HG03442 (cell line): ENCODE measurements around the gene SHROOM3.

Experiments used
- ATAC-seq: cut with Tn5 transposase; IDR thresholded peaks from one replicate; pipeline ENCODE4 v1.9.1; 2021; ENCODE audit warnings: mild to moderate bottlenecking, moderate library complexity; ENCODE audit not compliant: unreplicated experiment

SHROOM3 gene

DNA sequence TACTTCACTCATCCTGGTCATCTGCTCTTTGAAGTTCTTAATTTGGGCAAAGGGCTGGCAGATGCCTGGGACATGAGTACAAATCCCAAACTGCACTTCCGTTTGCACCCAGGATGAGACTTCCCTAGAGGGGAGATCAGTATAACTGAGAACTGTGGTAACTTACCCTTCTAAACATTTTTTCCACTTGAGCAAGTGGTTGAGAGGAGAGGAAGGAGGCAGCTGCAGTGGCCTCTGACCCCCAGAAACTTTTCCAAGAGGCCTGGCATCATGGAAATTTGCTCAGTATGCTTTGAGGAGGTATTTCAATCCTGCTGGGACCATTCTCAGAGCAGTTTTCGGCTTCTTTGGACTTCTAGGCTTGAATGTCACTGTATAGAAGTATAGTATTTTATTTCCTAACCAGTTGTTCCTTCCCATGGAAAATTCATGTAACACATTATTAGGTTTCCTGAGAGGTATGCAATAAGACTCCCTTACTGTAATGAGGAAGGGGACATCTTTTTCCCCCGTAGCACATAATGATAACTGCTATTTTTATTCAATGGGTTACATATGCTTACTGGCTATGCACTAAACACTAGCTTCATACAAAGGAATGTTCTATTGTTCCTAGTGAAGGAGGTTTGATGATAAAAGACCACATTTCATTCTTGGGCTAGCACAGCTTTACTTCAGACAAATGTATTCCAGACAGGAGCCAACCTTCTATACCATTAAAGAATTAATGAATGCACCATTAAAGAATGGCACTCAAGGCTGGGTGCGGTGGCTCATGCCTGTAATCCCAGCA, 129.3 kb downstream of the SHROOM3 start:
- no peak for ATAC-seq

DNA sequence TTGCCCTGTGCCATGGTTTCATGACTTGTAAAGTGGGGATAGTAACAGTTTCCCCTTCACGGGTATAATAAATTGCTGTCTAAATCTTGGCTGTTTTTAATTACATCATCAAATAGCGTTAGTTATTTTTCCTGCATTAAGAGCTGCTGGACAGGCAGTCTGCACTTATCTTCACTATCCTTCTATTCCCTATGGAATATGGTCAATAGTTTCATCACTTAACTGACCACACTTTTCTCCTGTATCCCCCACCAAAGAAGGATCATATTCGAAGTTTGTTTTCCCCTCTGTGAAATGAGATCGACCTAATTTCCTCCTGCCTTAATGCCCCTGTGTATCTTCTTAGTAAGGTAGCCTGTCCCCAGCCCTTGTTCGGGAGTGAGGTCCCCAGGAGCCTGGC, 133.2 kb downstream of the SHROOM3 start:
- ATAC-seq = no peak

DNA sequence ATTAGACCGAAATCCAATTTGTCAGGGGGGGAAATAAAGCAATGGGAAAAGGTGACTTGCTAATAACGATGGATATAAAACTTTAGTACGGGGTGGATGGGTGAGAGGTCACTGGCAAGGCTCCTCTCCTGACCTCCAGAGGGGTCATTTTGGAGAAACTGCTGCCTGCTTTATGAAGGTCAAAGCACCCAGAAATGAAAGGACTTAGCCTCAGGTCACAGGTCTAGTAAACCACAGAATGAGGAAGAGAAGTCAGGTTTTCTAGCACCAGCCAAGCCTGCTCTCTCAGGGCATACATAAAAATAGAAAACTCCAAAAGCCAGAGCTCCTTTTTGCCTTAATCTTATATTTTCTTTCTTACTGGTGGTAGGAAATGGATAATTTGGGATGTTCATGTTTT, 134.2 kb downstream of the SHROOM3 start:
- no peak for ATAC-seq

DNA sequence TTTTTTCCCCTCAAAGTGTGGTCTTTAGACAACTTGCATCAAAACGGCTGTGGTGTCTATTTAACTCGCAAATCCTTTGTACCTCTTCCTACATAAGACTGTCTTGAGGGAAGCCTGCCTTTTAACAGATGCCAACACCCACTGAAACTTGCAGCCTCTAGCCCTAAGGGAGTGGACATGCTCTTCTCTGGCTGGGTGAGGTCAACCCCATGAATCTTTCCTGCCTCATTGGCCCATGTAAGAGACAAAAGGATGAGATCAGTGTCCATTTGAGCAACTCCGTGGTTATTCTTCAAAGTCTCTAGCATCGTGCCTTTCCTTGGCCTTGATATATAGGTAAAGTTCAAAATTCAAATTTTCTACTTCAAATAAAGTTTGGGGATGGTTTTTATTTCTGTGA, 134.7 kb downstream of the SHROOM3 start:
- ATAC-seq = no peak

DNA sequence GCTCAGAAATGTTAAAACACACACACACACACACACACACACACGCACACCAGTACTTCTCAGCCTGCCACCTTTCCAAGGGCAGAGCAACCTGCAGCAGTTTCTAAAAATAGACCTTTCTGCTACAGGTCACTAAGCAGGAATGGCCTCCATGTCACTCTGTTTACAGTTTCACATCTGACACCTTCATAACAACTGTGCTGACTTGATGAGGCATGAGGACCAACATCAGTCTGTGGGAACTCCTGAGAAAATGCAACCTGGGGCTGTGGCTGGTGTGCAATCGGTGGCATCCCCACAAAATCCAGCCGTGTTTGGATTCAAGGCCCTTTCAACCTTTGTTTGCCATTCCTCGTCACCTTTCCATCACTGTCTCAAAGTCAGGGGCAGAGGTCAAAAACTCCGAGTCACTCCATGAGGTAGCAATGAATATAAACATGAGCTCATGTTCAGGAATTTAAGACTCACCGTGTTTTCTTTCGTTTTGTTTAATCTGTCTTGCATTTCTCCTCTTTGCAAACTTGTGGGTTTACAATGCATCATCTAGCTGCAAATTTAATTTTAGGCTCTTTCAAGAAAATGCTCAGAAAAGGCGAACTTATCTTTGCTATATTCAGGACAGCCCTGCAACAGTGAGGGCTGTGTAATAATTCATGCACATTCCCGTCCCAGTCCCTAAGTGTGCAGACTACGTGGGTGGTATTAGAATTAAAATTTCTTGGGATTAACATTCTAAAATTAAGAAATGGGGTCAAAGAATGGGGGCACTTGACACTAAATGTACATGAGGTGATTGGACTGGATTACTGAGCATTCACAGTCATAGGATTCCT, 135.3 kb downstream of the SHROOM3 start:
- no peak for ATAC-seq

DNA sequence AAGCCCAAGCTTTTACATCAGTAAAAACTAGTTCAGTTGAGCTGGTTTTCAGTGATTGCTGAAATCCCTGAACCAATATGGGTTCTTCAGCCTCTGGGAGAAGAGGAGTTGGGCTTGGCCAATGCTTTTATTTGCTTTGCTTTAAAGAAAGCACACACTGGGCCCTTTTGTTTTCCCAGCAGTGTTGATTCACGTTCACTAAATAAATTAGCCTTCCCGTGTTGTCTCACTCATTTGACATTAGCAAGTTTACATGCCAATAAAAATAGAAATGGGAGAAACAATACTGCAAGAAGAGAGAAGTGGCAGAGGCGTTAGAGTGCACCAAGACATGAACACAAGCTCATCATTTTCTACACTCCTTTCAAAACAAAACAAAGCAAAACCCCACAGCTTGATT, 136.2 kb downstream of the SHROOM3 start:
- no peak for ATAC-seq

DNA sequence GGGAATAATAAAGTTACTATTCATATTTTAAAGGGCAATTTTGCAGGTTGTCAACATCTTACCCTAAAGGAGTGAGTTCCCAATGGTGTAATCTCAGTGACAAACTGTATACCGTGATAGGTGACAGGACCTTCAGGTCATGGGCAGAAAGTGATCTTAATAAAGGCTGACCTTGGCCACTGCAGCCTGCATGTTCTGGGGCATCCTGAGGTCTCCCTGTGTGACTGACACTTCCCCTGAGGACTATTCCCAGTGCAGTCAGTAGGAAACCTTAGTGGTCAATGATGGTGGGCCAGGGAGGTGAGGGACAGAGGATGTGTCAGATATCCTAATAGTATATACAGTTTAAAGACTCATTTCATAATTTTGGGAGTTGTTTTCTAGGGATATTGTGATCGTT, 137.2 kb downstream of the SHROOM3 start:
- no peak for ATAC-seq

DNA sequence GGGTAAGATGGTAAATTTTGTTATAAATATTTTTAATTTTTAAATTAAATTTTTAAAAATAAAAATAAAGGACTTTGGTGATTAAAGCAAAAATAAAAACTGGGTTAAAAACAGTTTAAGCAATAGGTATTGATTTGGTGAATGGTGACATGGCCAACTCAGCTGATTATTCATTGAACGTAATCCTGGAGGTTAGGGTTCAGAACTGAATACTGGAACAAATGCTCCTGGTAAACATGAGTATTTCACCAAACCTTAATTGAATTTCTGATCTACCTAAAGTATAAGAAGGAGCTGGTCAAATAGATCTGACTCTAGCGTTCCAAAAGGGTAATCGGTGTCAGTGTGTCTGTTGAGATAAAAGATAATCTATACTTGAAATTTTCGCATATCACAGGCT, 141.8 kb downstream of the SHROOM3 start:
- no peak for ATAC-seq

DNA sequence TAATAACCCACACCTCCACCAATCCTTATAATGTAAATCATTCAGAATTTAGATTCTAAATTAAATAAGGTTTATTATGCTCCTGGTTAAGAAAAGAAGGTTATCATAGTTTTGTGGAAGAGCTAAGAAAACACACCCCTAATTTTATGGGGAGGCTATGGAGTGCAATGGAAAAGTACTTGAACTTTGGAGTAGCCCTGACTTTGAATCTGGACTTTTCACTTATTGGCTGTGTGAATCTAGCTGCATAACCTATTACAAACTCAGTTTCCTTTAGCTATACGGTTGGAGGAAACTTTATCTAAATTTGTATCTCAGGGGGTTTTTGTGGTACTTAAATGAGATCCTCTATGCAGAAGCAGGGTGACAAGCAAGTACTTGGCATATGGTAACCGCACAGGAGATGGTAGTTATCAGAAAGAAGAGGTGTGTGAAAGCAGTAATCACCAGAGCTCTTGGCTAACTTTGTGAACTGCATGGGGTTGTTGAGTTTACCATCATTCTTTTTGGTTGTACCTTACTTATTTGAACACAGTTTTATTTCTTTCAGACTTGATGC, 143.1 kb downstream of the SHROOM3 start:
- ATAC-seq = no peak

DNA sequence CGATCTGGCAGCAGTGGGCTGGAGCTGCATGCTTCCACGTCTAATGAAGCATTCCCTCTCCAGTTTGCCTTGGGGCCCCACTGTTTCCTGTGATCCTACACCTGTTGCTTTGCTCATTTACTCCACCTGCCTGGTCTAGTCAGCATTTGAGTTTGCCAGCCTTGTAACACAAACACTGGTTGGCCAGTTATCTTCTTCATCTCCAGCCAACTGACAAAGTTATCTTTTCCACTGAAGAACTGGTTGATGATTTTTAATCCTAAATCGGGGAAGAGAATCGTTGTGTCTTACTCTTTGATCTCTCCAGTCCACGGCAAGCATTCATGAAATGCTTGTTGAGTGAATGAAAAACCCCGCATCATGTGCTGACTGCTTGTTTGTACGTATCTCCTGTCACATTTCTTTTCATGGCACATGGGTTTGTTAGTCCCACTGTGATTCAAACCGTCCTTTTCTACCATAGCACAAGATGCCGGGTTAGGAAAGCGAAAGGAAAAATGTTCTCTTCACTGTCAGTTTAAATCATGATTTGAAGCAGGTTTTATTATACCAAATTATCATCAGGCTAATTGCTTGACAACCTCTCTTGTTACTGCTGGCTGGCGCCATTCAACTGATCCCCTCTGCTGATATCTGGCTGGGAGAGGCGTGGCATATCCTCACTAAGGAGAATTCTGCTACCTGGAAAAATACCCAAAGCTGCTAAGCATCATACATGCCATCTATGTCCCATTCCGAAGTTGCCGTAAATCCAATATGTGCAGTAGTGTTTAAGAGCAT, 144.8 kb downstream of the SHROOM3 start:
- no peak for ATAC-seq

DNA sequence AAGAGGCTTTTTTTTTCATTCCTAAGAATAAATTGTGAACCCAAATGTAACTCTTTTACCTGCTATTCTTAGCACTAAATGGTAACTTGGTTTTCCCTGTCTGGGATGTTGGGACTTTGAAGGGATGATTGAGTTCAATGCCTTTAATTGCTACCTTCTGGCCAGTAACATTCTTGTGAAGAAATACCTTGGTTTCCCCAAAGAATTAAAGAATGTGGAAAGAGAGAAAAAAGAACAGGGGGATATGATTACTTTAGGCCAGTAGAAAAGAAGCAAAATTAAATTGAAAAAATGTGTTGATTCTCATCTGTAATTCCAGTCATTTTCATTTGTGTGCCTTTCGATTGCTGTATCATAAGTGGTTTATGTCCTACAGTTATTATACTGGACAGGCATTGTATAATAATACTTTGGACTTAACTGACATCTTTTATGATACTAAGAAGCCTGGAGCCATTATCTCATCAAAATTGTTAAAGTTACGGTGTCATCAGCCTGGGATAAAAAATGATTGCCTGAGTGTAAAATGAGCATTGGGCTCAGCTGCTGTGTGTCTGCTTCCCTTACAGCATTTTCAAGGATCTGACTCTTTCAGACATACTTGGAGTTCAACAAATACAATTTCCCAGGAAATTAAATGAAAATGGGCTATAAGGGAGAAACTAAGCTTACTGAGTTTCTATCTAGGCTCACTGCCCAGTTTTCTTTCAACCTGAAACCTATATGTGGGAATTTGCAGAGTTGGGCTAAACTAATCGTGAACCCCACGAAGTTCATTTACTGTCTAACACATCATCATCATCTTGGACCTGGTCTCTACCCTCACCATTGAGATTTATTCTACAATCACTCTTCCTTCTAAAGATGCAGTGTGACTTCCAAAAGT, 146.3 kb downstream of the SHROOM3 start:
- no peak for ATAC-seq

DNA sequence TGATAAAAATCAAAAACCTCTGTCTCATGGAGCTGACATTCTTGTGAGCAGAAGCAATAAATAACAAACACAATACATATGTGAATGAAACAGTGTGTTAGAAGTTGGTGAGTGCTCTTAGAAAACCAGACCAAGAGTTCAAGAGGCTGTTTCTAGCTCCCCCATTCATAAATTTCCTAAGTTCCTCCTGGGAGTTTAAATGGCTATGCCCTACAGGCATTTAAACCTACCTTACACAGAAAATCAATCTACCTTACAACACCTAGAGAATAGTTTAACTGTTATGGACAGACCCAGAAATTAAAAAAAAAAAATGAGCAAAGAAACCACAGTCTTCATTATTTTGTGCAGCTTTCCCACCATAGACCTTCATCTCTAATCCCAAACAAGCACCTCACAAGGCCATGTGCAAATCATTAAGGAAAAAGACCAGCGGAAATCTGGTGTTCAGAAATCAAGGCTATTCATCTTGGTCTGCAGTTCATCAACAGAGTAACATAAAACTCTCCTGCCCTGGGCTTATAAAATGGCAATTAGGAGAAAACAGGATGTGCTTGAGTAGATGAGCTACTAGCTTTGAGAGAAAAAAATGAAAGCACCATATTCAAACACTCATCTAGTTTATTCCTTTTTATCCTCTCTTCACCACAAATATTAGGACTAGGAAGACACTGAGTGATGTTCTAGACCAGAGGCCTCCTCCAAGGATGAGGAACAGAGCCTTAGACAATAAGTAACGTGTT, 147.2 kb downstream of the SHROOM3 start:
- no peak for ATAC-seq

DNA sequence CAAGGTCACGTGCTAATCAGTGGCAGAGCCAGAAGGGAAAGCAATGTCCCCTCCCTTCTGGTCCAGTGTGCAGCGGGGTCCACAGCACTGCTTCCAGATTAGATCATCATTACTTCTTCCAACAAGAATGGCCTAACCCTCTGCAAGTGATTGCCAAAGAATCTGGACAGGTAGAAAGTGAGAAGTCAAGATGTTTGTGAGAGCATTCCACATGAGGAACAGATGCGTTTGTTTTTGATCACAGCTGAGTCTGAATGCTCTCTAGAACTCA, 147.7 kb downstream of the SHROOM3 start:
- no peak for ATAC-seq

DNA sequence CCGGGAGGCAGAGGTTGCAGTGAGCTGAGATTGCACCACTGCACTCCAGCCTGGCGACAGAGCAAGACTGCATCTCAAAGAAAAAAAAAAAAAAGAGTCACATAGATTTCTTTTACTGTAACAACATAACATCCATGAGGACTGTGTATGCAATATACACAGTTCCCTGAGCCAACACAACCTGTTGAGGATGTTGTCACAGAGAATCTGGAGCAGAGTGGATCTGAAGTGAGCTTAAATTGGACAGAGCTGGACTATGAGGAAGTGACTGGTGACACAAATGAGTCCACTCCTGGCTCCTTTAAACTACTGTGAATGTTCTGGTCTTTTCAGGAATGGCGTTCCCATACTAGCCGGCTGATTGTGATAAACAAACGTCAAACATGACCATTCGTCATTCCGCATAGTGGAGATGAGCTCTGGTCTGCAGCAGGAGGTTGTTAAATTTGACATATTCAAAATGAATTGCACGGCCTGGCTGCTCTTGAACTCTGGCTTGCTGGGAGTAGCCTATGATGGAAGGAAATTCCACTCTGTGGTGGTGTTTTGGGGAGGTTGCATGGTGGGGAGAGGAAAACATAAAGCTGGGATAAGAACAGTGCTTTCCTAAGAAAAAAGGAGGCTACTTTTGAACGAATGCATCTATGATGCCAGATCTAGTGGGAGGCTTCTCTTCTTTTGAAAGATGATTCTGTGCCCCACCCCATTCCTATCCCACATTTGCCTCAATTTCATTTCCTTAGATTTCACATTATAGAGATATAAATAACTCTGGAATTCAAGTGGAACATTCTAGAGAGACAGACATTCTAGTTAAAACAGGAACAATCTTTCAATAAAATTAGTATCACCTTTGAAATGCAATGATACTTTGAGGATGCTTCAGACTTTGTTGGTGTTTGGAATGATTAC, 149.5 kb downstream of the SHROOM3 start:
- ATAC-seq = no peak

DNA sequence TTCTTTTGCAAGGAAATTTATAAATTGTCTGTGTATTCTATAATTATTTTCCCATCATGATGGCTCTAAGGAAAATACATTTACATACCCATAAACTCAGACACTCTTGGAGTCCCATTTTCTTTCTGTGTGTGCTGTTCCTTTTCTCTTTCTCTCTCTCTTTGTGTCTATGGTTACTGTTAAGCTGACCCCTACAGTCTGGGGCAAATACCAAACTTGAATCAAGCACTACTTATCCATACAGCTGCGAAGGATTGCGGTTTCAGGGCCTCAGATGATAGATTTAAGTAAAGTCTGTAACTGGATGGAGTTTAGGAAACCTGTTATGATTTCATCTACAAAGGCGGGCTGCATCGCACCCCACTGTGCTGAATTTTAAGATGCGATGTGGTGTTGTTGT, 150.2 kb downstream of the SHROOM3 start:
- no peak for ATAC-seq

DNA sequence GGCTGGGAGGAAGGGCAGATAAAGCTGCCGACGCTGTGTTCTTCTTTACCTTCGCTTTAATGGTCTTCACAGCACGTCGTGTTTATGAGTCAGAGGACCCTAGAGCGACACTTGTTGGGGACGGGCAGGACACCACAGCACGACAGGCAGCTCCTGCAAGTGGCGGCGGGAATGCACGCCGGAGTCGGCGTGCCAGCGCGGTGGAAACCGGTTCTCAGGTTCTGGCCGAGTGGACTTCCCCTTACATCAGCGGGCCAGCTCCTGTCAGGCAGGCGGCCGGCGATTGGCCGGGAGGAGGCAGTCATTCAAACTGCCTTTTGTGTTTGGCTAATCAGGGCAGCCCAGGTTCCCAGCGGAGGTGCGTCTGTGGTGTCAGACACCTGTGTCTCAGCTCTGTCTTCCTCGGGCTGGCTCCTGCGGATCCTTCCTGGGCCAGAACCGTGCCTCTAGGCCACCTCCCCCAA, 150.9 kb downstream of the SHROOM3 start:
- ATAC-seq = peak; percentile 85

DNA sequence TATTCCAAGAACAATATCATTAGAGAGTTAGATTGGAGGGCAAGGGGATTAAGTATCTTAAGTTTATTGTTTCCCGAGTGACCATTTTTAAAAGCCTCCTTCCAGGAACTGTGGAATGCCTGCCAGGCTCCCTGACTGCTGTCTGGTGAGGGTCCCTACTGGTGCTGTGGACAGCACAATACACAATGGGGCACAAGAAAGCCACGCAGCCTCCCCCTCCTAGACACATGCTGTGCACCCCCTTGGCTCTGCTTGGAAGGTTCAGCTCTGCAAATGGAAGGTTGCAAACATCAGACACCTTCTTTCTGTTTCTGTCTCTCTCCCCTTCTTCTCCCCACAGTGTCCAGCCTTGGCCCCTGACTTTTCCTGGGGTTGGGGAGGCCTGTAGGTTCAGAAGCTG, 153.2 kb downstream of the SHROOM3 start:
- ATAC-seq = no peak

DNA sequence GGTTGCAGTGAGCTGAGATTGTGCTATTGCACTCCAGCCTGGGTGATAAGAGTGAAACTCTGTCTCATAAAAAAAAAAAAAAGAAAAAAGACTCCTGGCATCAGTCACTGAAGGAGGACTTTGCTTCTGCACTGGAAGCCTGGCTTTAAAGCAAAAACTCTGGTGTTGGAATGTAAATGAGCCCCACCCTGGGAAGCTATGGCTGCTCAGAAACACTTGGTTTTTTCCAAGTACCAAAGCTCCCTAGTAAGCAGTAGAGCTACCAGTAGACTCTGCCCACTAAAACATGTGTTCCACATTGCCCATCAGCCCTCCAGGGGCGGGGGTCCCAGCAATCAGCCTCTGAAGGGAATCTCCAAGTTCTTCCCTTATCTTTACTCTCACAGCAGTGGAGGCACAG, 154.4 kb downstream of the SHROOM3 start:
- no peak for ATAC-seq
